ENCODE data around the gene MZT2A.
"Not testable (repeated sequence)": the region's sequence is repeated elsewhere in the genome, so short reads cannot be mapped to it uniquely, and the experiment has no call there.

The MZT2A gene

GRCh38 chr2:131520526-131520925, 28.3 kb upstream of the MZT2A start:
- no peak for DNase-seq (ENCODE audit: low read depth)

GRCh38 chr2:131519871-131520470, 27.8 kb upstream of the MZT2A start:
- not testable (repeated sequence) for DNase-seq (ENCODE audit: low read depth)

GRCh38 chr2:131519466-131519865, 27.3 kb upstream of the MZT2A start:
- DNase-seq (ENCODE audit: low read depth), result no peak

- DNase-seq (ENCODE audit: low read depth), result not testable (repeated sequence)
Observed at GRCh38 chr2:131518531-131518930, 26.3 kb upstream of the MZT2A start.

- not testable (repeated sequence) for DNase-seq (ENCODE audit: low read depth)
Observed at GRCh38 chr2:131517856-131518255, 25.7 kb upstream of the MZT2A start.

- no peak for DNase-seq (ENCODE audit: low read depth)
Observed at GRCh38 chr2:131517106-131517831, 25.1 kb upstream of the MZT2A start.

GRCh38 chr2:131516621-131517020, 24.4 kb upstream of the MZT2A start:
- DNase-seq (ENCODE audit: low read depth), result not testable (repeated sequence)

GRCh38 chr2:131516011-131516410, 23.8 kb upstream of the MZT2A start:
- no peak for DNase-seq (ENCODE audit: low read depth)

GRCh38 chr2:131515235-131515634, 23.0 kb upstream of the MZT2A start:
- not testable (repeated sequence) for DNase-seq (ENCODE audit: low read depth)

GRCh38 chr2:131514408-131515166, 22.4 kb upstream of the MZT2A start:
- DNase-seq (ENCODE audit: low read depth), result not testable (repeated sequence)

GRCh38 chr2:131511969-131512870, 20.0 kb upstream of the MZT2A start:
- DNase-seq (ENCODE audit: low read depth), result not testable (repeated sequence)

GRCh38 chr2:131511291-131511968, 19.2 kb upstream of the MZT2A start:
- DNase-seq (ENCODE audit: low read depth), result not testable (repeated sequence)

- no peak for DNase-seq (ENCODE audit: low read depth)
Observed at GRCh38 chr2:131509615-131510014, 17.4 kb upstream of the MZT2A start.

- DNase-seq (ENCODE audit: low read depth), result not testable (repeated sequence)
Observed at GRCh38 chr2:131504082-131504750, 12.0 kb upstream of the MZT2A start.

GRCh38 chr2:131503587-131503986, 11.4 kb upstream of the MZT2A start:
- not testable (repeated sequence) for DNase-seq (ENCODE audit: low read depth)

GRCh38 chr2:131498321-131498973, 6.2 kb upstream of the MZT2A start:
- DNase-seq (ENCODE audit: low read depth), result not testable (repeated sequence)

- not testable (repeated sequence) for DNase-seq (ENCODE audit: low read depth)
Observed at GRCh38 chr2:131495506-131495905, 3.3 kb upstream of the MZT2A start.

GRCh38 chr2:131493199-131493968, 1.2 kb upstream of the MZT2A start:
- DNase-seq (ENCODE audit: low read depth), result no peak

Measured in T follicular helper cell (primary cell).